ENCODE measurements around the gene GAL3ST2.

Gene GAL3ST2

GRCh38 chr2:241750076-241750840, 26.4 kb upstream of the GAL3ST2 start:
- no peaks in the 10 kb centered on the region for H3K27me3 ChIP-seq (replicated peaks)
- no peak for TF ChIP-seq CTCF (IDR thresholded peaks at IDR 0.05; ENCODE audit: low read depth, low read length, missing control alignments)
- no peak overlapping the region for H3K27ac ChIP-seq
- no peak overlapping the region for H3K4me3 ChIP-seq (ENCODE audit: low read depth, low read length)
- no peak for DNase-seq
- H3K36me3 ChIP-seq (replicated peaks): peaks cover 8% of the 10 kb centered on the region
- in situ Hi-C loops (cut with HindIII; ENCODE audit: low pct_ligation_motif_present, low sequenced_read_pairs): no loop called here

GRCh38 chr2:241751152-241751551, 25.5 kb upstream of the GAL3ST2 start:
- Histone ChIP-seq H3K36me3 (replicated peaks) (peaks cover 5% of the 10 kb centered on the region), H3K4me3 (ENCODE audit: low read depth, low read length) (no peak overlapping the region), H3K27me3 (replicated peaks) (no peaks in the 10 kb centered on the region), H3K27ac (no peak overlapping the region)
- in situ Hi-C loops (cut with HindIII; ENCODE audit: low pct_ligation_motif_present, low sequenced_read_pairs): no loop called here
- no peak for TF ChIP-seq CTCF (IDR thresholded peaks at IDR 0.05; ENCODE audit: low read depth, low read length, missing control alignments)
- DNase-seq: no peak

GRCh38 chr2:241751776-241752175, 24.8 kb upstream of the GAL3ST2 start:
- H3K27ac ChIP-seq: no peak overlapping the region
- no peak for DNase-seq
- in situ Hi-C loops (cut with HindIII; ENCODE audit: low pct_ligation_motif_present, low sequenced_read_pairs): no loop called here
- H3K27me3 ChIP-seq (replicated peaks): no peaks in the 10 kb centered on the region
- H3K36me3 ChIP-seq (replicated peaks): peaks cover 5% of the 10 kb centered on the region
- H3K4me3 ChIP-seq (ENCODE audit: low read depth, low read length): no peak overlapping the region
- TF ChIP-seq CTCF (IDR thresholded peaks at IDR 0.05; ENCODE audit: low read depth, low read length, missing control alignments): no peak

- Histone ChIP-seq H3K4me3 (ENCODE audit: low read depth, low read length) (no peak overlapping the region), H3K27ac (no peak overlapping the region), H3K36me3 (replicated peaks) (peaks cover 5% of the 10 kb centered on the region), H3K27me3 (replicated peaks) (no peaks in the 10 kb centered on the region)
- DNase-seq: no peak
- no peak for TF ChIP-seq CTCF (IDR thresholded peaks at IDR 0.05; ENCODE audit: low read depth, low read length, missing control alignments)
- in situ Hi-C loops (cut with HindIII; ENCODE audit: low pct_ligation_motif_present, low sequenced_read_pairs): no loop called here
Measured at GRCh38 chr2:241752253-241752652, 24.4 kb upstream of the GAL3ST2 start.

GRCh38 chr2:241752689-241753276, 23.8 kb upstream of the GAL3ST2 start:
- peaks cover 5% of the 10 kb centered on the region for H3K36me3 ChIP-seq (replicated peaks)
- in situ Hi-C loops (cut with HindIII; ENCODE audit: low pct_ligation_motif_present, low sequenced_read_pairs): no loop called here
- no peak for TF ChIP-seq CTCF (IDR thresholded peaks at IDR 0.05; ENCODE audit: low read depth, low read length, missing control alignments)
- no peak overlapping the region for H3K4me3 ChIP-seq (ENCODE audit: low read depth, low read length)
- no peak for DNase-seq
- H3K27ac ChIP-seq: no peak overlapping the region
- no peaks in the 10 kb centered on the region for H3K27me3 ChIP-seq (replicated peaks)
